Ishikawa (cell line): ENCODE data around the gene PPP1R13B.

Experiments used
- CEBPB ChIP-seq: IDR thresholded peaks from 2 replicates; pipeline ENCODE4 v1.6.1; 2012
- CREB1 ChIP-seq: IDR thresholded peaks from 2 replicates; pipeline ENCODE4 v1.6.1; 2012; ENCODE audit warnings: low read depth
- EGR1 ChIP-seq: IDR thresholded peaks from 2 replicates; pipeline ENCODE4 v1.6.1; 2012
- EP300 ChIP-seq: IDR thresholded peaks from 2 replicates; pipeline ENCODE4 v1.6.1; 2012; ENCODE audit warnings: borderline replicate concordance
- FOXM1 ChIP-seq: IDR thresholded peaks from 2 replicates; pipeline ENCODE4 v1.6.1; 2012; ENCODE audit warnings: low read depth, borderline replicate concordance
- NFIC ChIP-seq: IDR thresholded peaks from 2 replicates; pipeline ENCODE4 v1.6.1; 2012
- RAD21 ChIP-seq: IDR thresholded peaks from 2 replicates; pipeline ENCODE4 v1.6.1; 2012; ENCODE audit warnings: low read depth
- TAF1 ChIP-seq: IDR thresholded peaks from 2 replicates; pipeline ENCODE4 v1.6.1; 2012; ENCODE audit warnings: low read depth, mild to moderate bottlenecking
- TCF12 ChIP-seq: IDR thresholded peaks from 2 replicates; pipeline ENCODE4 v1.6.1; 2012; ENCODE audit warnings: low read depth
- TEAD4 ChIP-seq: IDR thresholded peaks from 2 replicates; pipeline ENCODE4 v1.6.1; 2012
- YY1 ChIP-seq: IDR thresholded peaks from 2 replicates; pipeline ENCODE4 v1.6.1; 2012; ENCODE audit warnings: low read depth
- ZBTB7A ChIP-seq: IDR thresholded peaks from 2 replicates; pipeline ENCODE4 v1.6.1; 2012; ENCODE audit warnings: low read depth
- TF ChIP-seq, protein P1 (sequence below): IDR thresholded peaks from 2 replicates; pipeline ENCODE4 v1.6.1; 2012; ENCODE audit warnings: low read depth, mild to moderate bottlenecking
- TF ChIP-seq, protein P2 (sequence below): IDR thresholded peaks from 2 replicates; pipeline ENCODE4 v1.6.1; 2012
- TF ChIP-seq, protein P3 (sequence below): IDR thresholded peaks from 2 replicates; pipeline ENCODE4 v1.6.1; 2012

Gene PPP1R13B

DNA sequence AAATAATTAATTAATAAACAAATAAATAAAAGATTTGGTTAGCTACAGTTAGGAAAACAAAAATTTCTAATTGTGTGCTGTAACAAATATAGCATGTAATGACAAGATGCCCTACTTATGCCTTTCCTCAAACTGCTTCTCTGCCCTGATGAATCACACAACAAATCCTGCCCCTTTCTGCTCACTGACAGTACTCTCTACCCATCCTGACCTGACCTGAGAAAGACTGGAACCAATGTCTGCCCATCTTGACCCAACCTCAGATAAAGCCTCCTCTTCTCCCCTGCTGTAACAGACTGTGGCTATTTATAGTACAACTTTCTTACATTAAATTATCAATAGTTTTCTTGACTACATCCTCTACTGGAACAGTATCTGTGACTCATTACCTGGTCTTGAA lies 43.7 kb downstream of the PPP1R13B start:
- TF ChIP-seq EP300 (no peak), TAF1 (no peak), TCF12 (no peak), ZBTB7A (no peak)

DNA sequence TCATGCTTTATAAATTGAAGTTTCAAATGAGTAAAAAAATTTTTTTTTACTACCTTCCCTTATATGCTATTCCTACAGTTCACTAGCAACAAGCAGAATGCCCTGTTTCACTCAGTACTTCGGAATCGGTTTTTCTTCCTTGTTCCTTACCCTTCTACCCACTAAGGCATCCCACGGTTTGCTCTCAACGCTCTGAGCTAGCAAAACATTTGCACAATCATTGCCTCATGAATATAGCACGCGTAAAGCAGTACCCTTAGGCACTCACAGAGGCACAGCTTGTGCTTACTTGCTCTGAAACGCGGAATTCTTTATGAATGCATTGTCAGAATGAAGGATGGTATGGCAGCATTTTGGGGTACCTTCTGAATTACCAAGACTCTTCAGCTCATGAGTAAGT lies 45.0 kb downstream of the PPP1R13B start:
- no peak for TF ChIP-seq EP300
- TF ChIP-seq YY1: no peak
- no peak for TF ChIP-seq ZBTB7A
- no peak for TF ChIP-seq FOXM1
- no peak for TF ChIP-seq EGR1

DNA sequence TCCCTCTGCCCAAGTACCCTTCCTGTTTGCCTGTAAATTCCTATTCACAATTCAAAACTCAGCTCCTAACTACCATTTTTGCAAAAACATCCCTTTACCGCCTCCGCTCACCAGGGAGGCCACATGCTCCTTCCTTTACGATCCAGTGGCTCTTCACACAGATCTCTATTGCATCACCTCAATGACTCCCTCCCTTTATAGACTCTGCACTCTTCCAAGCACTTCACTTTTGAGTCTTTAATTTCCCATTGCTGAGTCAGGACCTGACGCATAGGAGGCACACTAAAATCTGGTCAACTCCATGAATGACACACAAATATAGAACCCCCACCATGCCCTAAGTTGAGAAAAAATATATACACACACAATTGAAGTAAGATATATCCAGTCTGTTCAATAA lies 45.9 kb downstream of the PPP1R13B start:
- TF ChIP-seq ZBTB7A: no peak
- no peak for TF ChIP-seq NFIC
- TF ChIP-seq EP300: no peak
- no peak for TF ChIP-seq FOXM1
- TF ChIP-seq CREB1: no peak
- no peak for TF ChIP-seq TEAD4
- no peak for TF ChIP-seq RAD21
- no peak for TF ChIP-seq CEBPB
- TF ChIP-seq, protein P1, sequence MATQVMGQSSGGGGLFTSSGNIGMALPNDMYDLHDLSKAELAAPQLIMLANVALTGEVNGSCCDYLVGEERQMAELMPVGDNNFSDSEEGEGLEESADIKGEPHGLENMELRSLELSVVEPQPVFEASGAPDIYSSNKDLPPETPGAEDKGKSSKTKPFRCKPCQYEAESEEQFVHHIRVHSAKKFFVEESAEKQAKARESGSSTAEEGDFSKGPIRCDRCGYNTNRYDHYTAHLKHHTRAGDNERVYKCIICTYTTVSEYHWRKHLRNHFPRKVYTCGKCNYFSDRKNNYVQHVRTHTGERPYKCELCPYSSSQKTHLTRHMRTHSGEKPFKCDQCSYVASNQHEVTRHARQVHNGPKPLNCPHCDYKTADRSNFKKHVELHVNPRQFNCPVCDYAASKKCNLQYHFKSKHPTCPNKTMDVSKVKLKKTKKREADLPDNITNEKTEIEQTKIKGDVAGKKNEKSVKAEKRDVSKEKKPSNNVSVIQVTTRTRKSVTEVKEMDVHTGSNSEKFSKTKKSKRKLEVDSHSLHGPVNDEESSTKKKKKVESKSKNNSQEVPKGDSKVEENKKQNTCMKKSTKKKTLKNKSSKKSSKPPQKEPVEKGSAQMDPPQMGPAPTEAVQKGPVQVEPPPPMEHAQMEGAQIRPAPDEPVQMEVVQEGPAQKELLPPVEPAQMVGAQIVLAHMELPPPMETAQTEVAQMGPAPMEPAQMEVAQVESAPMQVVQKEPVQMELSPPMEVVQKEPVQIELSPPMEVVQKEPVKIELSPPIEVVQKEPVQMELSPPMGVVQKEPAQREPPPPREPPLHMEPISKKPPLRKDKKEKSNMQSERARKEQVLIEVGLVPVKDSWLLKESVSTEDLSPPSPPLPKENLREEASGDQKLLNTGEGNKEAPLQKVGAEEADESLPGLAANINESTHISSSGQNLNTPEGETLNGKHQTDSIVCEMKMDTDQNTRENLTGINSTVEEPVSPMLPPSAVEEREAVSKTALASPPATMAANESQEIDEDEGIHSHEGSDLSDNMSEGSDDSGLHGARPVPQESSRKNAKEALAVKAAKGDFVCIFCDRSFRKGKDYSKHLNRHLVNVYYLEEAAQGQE: no peak
- TF ChIP-seq, protein P2, sequence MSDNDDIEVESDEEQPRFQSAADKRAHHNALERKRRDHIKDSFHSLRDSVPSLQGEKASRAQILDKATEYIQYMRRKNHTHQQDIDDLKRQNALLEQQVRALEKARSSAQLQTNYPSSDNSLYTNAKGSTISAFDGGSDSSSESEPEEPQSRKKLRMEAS: no peak
- no peak for TF ChIP-seq TCF12
- TF ChIP-seq, protein P3, sequence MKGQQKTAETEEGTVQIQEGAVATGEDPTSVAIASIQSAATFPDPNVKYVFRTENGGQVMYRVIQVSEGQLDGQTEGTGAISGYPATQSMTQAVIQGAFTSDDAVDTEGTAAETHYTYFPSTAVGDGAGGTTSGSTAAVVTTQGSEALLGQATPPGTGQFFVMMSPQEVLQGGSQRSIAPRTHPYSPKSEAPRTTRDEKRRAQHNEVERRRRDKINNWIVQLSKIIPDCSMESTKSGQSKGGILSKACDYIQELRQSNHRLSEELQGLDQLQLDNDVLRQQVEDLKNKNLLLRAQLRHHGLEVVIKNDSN: no peak
- no peak for TF ChIP-seq EGR1
- TF ChIP-seq TAF1: no peak
- TF ChIP-seq YY1: no peak

DNA sequence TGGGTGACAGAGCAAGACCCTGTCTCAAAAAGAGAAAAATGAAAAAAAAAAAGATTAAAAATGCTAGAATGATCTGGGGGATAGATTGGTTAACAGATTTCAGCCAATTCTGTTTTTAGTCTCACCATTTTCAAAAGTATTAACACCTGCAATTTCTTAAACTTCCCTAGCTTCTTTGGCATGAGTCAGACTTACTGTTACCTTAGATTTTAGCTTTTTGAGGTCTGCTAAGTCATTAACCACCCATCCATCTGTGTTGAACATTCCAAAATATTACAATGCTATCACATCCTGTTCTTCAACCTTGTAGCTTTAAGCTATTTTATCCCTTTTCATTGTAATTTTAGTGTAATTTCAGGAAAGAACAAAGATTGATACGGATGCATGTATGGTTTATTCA lies 59.3 kb downstream of the PPP1R13B start:
- TF ChIP-seq YY1 (no peak), NFIC (no peak), CREB1 (no peak), ZBTB7A (no peak), EGR1 (no peak), TAF1 (no peak), EP300 (no peak), CEBPB (no peak), FOXM1 (no peak), TEAD4 (no peak), TCF12 (no peak), RAD21 (no peak)
- TF ChIP-seq, protein P2: no peak
- TF ChIP-seq, protein P3: no peak
- TF ChIP-seq, protein P1: no peak

DNA sequence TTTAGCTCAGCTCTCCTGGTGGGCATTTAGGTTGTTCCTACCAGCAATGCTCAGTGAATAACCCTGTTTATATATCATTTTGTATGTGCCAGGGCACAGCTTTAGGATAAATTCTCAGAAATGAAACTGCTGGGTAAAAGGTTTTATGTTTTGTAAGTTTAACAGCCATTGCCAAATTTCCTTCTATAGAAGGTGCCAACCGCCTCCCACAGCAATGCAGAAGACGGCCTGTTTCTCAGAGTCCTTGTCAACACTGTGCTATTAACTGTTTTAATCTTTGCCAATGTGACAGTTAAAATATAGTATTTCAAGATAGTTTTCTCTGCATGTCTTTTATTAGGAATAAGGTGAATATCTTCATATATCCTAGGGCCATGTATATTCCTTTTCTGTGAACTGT lies 65.0 kb downstream of the PPP1R13B start:
- TF ChIP-seq, protein P2: no peak
- TF ChIP-seq CREB1 (no peak), RAD21 (no peak), TEAD4 (no peak), FOXM1 (no peak)

DNA sequence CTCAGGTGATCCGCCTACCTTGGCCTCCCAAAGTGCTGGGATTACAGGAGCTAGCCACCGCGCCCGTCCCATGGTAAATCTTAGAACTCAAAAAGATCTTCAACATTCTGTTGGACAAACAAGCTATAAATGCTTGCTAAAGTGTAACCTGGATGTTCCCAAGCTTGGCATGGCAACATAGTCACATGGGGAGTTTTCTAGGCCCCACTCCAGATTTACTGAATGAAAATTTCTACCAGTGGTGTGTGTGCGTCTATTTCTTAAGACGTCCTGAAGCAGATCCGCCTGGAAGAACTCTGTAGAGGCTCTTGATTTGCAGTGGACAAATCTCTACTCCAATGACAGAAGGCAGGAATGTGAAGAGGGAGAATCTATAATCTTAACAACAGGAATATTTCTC lies 71.9 kb downstream of the PPP1R13B start:
- TF ChIP-seq CEBPB (no peak), TCF12 (no peak)
- TF ChIP-seq, protein P3: no peak
- TF ChIP-seq, protein P2: no peak
